ENCODE measurements around the gene PRKCA.

PRKCA gene

DNA sequence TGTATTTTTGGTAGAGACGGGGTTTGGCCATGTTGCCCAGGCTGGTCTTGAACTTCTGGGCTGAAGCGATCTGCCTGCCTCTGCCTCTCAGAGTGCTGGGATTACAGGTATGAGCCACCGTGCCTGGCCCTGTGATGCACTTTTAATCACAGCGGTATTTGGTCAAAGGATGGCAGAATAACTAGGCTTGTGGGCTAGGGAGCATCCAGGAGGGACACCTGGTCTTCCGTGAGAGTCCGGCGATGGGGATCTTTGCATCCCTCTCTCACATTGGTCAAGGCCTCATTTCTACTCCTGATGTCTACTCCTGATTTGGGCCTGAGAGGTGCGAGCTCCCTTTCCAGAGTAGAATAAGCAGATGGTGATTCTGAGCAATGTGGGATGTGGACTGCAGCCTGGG, 274.6 kb downstream of the PRKCA start:
- DNase-seq (ENCODE audit: low read depth in 2 of 2) = no peak

DNA sequence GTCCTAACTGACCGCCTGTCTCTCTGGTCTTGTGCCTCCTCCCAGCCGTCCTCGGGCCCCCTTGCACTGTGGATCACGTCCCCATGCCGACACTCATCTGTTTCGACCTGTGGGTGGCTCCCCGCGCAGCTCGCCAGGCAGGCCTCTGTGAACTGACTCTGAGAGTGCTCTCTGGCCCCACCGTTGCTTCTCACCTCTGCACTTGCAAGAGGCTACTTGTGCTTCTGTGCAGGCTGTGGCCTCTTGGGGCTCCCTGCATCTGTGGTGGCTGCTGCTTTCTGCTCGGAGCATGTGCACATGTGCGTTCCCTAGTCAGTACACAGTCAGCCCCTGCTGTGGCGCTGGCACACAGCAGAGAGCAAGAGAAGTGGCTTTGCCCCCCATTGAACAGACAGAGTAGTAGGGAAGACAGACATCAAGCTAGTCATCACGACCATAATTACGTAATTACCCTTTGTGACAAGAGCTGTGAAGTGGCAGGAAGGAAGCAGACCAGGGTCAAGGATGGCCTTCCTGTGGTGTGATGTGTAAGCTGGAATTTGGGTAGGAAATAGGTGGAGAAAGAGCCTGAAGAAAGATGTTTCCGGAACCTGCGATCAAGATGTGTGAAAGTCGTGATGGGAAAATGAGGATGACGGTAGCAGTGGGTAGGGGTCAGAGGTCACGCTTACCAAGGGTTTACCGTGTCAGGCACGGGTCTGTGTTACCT, 276.5 kb downstream of the PRKCA start:
- DNase-seq (ENCODE audit: low read depth in 2 of 2) = no peak

DNA sequence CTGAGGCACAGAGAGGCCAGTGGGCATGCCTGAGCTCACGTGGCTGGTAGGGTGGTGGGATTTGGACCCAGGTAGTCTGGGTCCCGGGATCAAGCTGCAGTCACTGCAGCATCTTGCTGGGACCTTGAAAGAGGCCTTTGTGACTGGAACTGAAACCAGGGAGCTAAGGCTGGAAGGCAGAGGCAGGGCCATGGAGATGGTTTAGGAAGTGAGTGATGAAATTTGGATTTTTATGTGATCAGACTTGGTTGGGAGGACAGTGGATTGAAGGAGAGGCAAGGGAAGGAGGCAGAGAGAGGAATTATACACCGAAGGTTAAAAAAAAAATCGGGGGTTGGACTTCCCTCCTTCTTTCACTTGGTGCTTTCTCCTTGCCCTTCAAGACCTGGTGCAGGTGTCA, 277.1 kb downstream of the PRKCA start:
- no peak for DNase-seq (ENCODE audit: low read depth in 2 of 2)

DNA sequence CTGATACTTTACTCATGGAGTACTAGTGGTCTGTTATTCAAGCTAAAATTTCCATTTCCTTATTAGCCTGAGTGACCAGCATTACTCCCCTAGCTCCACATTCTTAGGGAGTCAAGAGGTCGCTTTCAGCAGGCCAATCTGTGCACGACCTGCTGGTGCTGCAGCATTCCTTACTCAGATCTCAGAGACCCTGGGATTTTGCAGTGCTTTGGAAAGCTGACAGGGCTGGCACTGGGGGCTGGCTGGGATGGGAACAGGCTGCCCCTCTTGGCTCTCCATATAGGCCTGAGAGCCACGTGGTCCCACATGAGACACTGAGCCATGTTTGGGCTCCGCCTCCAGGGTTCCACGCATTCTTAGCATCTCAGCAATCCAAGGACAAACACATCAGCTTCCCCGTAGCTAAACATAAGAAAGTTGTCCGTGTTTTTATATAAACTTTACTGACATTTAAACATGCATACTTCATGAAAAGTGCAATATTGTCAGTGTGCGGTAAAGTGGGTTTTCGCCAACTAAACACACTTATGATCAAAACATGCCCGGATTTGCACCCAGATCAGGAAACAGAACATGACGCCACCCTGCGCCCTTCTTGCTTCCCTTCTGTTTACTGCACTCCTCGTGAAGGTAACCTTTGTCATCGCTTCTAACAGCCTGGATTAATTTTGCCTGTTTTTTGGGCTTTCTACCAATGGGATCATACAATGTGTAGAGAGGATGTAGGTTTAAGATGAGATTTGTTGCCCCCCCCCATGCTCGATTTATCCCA, 278.0 kb downstream of the PRKCA start:
- no peak for DNase-seq (ENCODE audit: low read depth in 2 of 2)

DNA sequence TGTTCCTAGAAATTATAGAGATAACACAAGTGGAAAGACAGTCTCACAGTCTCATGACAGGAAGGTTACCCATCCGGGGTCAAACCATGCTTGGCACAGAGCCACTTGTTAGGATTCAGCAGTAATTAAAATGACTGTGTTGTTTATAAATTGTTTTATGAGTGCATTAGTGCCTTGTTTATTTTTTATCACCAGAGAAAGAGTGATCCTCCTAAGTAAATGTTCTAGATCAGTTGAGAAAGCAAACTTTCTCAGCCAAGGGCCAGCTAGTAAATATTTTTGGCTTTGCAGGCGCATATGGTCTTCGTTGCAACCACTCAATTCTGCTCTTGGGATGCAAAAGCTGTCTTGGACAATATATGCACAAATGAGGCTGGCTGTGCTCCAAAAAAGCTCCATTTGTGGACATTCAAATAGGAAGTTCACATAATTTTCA, 278.6 kb downstream of the PRKCA start:
- no peak for DNase-seq (ENCODE audit: low read depth in 2 of 2)

DNA sequence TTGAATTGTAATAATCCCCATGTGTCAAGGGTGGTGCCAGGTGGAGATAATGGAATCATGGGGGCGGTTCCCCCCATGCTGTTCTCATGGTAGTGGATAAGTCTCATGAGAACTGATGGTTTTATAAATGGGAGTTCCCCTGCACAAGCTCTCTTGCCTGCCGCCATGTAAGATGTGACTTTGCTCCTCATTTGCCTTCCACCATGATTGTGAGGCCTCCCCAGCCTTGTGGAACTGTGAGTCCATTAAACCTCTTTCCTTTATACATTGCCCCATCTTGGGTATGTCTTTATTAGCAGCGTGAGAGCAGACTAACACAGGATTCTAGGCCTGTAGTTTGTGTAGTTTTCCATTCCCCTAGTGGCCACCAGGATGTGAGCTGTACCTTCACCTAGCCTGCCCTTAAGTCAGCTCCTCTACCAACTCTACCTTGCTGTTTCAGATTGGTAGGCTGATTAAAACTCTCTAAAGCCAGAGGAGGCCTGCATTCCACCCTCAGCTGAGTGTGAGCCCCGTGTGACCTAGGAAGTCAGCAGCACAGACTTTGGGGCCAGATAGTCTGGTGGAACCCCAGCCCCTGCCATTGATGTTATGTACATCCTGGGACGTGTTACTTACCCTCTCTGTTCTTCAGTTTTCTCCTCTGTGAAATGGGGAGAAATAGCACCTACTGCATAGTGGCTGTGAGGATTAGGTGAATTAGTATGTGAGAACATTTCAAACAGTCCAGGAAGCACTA, 280.1 kb downstream of the PRKCA start:
- no peak for DNase-seq (ENCODE audit: low read depth in 2 of 2)

DNA sequence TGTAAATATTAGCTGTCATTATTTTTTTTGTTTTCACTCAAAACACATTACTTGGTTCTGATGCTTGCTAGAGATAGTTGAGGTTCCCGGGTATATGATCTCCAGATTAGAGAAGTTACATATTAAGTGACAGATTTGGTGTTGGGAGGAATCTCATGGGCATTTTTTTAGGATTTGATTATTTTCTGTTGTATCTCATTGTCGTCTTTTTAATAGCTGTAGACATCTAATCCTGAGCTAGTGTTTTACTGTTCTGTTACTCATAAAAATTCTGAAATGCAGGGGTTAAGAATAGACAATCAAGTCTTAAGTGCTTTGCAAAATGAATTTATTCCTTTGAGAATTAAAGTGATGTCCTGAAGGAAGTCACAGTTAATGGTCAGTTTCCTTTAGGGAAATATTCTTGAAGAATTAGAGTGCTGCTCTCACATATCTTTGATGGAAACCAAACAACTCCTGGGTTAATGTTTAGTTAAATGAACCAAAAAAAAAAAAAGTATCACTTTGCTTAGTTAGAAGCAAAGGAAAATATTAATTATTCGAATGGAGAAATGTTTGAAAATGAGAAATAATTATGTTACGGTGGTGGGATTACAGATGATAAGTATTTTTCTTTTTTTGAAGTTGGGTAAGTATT, 280.8 kb downstream of the PRKCA start:
- DNase-seq (ENCODE audit: low read depth in 2 of 2) = no peak

DNA sequence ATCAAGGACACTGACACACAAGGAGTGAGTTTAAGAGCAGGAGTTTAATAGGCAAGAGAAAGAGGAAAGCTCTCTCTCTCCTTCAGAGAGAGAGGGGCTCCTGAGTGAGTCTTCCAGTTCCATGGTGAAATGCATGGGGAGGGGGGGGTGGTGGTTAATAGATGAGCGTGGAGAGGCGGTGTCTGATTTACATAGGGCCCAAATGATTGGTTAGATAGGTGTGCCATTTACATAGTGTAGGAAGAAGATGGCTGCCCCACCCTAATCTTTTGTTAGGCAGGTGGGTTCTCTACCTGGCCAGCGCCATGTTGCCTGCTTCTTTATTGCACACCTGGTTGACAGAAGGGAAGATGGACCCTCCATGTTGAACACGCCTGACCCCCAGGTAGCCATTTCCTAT, 282.5 kb downstream of the PRKCA start:
- no peak for DNase-seq (ENCODE audit: low read depth in 2 of 2)

DNA sequence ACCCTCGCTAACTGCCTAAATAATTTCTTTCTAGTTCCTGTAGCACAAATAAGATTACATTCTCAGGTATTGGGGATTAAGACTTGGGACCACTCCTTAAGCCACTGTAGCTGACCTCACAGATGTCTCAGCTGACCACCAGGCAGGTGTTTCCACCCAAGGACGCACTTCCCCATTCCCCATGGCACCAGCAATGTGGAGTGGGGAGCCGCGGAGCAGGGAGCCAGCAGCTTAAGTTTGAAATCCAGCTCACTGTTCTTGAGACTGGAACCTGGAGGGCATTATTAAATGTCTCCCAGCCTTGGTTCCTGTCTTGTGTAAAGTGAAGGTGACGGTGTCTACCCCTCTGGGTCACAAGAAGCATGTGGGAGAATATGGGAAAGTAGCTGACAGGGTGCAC, 283.1 kb downstream of the PRKCA start:
- DNase-seq (ENCODE audit: low read depth in 2 of 2) = no peak

DNA sequence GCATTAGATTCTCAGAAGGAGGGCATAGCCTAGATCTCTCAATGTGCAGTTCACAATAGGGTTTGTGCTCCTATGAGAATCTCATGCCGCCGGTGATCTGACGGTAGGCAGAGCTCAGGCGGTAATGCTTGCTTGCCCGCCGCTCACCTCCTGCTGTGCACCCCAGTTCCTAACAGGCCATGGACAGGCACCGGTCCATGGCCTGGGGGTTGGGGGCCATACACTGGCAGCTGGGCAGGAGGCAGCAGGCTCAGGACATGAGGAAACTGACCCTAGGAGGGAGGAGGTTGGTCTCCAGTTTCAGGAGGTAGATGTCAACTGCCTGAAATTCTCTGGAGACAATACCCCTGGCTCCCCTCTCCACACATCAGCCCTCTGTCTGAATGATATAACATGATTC, 287.5 kb downstream of the PRKCA start:
- no peak for DNase-seq (ENCODE audit: low read depth in 2 of 2)

DNA sequence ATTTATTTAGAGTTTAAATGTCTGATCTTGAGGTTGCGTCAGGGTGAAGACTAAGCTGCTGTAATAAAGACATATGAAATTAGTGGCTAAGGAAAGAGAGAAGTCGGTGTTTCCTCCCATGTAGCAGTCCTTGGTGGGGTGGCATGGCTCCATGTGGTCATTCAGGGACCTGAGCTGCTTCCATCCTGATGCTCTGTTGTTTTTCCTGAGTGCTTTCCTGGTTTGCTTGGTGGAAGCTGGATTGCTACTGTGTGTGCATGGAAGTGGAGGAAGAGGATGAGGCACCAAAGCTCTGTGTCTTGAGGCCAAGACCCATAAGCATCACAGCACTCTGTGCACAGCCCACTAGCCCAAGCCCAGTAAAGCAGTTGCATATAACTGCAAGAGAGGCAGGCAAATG, 290.7 kb downstream of the PRKCA start:
- DNase-seq (ENCODE audit: low read depth in 2 of 2) = no peak

DNA sequence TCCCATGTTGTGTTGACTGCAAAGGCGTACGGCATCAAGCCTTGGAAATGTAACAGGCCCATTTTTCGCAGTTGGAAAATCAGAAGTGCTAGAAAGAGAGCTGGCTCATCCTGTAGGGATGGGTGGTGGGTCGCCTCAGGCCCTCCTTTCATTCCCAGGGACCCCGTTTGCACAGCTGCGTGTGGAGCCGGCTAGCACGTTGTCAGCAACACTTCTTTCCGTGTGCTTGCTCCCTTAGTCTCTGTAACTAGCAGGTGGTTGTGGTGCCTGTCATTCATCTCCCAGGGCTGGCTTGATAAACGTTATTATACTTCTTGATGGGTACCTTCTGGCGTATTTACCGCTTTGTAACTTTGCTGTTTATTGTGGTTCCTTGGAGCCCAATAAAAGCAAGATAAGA, 293.5 kb downstream of the PRKCA start:
- DNase-seq (ENCODE audit: low read depth in 2 of 2) = no peak

DNA sequence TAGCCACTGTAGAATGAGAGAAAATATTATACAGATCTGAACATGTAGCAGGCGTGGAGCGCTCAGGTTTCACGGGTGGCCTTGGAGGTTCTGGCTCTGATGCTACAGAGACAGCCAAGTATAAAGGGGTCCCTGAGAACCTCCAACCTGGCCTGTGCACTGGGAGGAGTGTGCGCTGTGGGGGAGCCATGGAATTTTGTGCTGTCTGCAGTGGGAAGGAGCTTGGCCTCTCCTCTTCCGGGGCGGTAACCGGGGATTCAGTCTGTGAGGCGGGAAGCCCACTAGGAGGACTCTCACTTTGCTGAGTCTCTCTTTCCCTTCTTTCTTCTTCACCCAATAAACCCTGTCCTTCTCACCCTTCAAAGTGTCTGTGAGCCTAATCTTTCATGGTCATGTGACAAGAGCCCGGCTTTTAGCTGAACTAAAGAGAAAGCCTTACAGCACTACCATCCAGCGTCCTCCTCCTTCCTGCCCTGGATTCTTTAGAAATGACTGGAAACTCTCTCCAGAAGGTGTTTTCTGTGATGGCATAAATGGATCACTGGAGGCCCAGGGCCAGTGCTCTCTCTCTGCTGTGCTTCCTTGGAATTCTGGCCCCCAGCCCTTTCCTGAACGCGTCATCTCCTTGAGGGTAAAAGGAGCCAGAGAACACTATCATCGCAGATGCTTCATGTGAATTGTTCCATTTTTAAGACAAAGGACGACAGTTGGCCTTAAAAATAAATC, 300.4 kb downstream of the PRKCA start:
- no peak for DNase-seq (ENCODE audit: low read depth in 2 of 2)

DNA sequence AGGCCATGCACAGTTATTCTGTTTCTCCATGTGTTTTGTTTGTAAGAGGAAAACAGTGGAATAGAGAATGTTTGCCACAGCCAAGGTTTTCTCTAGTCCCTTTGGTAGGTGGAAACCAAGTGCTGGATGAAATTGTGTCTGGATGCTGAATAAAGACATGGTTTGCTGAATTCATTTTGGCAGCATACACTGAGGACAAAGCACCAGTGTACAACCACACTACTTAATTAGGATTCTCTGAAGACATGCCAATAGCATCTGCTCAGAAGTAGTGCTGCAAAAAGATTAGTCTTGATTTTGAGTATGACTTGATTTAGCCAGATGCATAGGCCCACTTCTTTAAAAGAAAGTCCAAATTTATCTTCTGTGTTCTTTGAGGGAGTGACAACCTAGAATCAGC, 302.0 kb downstream of the PRKCA start:
- DNase-seq (ENCODE audit: low read depth in 2 of 2) = no peak

DNA sequence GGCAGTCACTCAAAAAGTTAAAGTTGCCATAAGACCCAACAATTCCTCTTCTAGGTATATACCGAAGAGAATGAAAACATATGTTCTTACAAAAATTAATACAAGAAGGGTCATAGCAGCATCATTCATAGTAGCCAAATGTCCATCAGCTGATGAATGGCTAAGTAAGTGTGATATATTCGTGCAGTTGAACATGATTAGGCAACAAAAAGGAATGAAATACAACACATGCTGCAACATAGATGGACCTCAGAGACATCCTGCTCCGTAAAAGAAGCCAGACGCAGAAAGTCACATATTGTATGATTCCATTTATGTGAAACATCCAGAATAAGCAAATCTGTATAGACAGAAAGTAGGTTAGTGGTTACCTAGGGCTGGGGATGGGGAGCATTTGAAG, 303.1 kb downstream of the PRKCA start:
- DNase-seq (ENCODE audit: low read depth in 2 of 2) = no peak

DNA sequence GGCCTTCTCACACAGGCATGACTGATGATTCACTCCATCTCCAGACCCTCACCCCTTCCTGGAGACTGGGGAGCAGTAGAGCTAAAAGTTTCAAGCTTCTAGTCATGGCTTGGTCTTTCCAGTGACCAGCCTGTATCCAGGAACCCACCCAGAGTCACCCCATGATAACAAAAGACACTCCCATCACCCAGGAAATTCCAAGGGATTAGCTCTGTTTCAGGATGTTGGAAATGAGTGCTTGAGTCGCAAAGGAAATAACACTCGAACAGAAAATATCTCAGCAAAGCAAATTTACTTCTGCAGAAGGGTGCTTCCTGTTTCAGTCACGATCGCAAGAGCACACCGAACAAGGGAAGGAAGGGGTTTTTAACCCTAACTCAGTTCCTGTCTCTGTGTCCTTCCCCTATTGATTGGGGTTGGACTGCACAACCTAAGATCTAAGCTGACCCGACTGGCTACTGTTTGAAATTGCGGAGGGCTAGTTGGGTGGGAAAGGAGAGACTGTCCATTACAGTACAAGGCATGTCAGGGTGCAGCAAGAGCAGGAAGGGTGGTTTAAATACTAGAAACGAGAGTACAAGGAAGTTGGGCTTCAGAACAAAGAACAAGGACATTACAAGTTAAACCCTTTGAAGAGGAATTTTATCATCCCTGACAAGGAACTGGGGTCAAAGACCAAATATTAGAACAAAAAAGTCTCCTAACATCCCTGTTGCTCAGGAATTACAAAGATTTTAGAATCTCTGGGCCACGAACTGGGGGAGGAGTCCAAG, 308.1 kb downstream of the PRKCA start:
- no peak for DNase-seq (ENCODE audit: low read depth in 2 of 2)

DNA sequence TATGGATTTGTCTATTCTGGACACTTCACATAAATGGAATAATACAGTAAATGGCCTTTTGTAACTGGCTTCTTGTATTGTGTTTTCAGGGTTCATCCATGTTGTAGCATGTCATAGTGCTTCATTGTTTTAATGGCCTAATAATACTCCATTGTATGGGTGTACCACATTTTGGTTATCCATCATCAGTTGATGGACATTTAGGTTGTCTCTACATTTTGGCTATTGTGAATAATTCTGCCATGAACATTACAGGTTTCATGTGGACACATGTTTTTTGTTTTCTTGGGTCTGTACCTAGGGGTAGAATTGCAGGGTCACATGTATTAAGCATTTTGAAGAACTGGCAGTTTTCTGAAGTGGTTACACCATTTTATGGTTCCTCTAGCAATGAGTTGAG, 309.0 kb downstream of the PRKCA start:
- DNase-seq (ENCODE audit: low read depth in 2 of 2) = no peak

DNA sequence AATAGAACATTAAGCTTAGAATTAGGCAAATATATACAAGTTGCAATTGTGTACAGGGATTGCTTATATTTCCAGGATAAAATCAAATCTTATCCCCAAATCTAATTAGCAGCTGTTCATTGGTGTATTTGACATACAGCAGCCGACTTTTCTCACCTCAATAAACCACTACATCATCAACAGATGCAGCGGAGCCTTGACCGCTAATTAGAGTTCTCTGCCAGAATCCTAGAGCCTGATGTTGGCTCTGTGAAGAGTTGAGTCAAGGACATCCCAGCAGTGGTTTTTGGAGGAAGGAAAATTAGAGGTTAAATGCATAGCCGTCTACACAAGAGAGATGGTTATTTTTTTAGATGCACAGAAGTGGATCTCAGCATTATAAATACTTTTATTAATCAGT, 310.6 kb downstream of the PRKCA start:
- no peak for DNase-seq (ENCODE audit: low read depth in 2 of 2)

DNA sequence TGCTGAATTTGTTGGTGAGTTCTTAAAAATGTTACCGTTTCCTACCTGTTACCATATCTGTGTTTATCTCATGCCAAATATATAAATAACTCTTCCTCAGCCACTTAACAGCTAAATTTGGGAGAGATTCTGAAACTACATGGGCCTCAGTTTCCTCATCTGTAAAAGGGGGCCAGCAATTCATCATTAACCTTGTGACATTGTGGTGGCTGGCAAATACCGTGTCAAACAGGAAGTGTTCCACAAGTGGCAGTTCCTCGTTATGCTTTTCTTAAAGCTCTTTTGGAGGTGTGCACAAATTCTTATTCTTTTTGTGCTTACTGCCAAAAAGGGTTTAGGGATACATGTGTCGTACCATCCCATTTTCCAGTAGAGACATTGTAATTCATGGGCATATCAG, 312.1 kb downstream of the PRKCA start:
- DNase-seq (ENCODE audit: low read depth in 2 of 2) = no peak

DNA sequence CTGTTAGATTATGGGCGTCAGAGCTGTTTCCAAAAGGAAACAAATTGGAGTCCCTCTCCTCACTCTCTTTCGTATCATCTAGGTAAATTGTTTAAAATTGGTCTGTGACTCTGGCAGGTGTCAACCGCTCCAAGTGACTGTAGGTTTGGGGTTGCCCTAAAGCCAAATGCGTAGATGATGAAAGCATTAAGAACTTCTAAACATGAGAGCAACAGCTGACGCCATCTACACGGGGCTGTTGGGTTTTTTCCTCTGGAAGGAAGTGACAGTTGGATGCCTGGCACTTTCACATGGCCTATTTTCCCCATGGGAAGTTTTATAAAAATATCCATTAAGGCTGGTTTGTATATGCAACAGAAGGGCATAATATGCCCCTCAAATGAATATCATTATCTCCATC, 316.8 kb downstream of the PRKCA start:
- no peak for DNase-seq (ENCODE audit: low read depth in 2 of 2)

DNA sequence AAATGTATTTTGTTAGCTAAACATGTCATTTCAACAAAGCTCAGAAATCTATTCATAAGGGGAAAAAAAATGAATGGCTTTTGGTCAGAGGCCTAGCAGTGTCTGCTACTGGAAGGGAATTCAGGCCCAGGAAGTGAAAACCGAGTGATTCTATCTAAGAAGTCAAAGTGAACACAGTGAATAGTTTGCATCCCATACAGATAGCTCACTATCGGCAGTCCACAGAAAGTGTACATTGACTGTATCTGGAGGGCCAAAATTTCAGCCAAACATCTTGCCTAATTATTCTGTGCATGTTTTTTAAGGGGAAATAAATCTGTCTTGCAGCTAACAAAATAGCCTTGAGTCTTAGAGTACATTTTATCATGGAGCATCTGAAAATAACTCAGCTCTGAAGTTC, 318.1 kb downstream of the PRKCA start:
- no peak for DNase-seq (ENCODE audit: low read depth in 2 of 2)
